GM21447 (cell line): ENCODE data around the gene NFKBIA.
"Not testable (repeated sequence)": the region's sequence is repeated elsewhere in the genome, so short reads cannot be mapped to it uniquely, and the experiment has no call there.

ENCODE experiments used
- ATAC-seq: cut with Tn5 transposase; IDR thresholded peaks from one replicate; pipeline ENCODE4 v1.9.1; 2021; ENCODE audit not compliant: unreplicated experiment

The NFKBIA gene

DNA sequence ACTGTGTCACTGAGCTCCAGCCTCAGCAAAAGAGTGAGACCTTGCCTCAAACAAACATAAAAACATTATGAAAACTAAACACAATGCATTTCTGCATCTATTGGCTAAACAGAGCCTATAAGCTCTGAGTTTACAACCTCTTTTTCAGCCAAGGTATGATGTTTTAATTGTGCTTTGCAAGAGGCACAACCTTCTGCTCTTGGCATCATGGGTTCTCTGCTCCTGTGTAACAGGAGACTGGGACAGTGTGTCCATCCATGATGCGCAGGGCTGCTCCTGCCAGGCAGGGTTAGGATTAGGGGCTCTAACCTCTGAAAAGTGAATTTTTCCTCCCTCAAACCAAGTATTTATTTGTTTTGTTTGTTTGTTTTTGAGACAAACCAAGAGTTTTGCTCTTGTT, 5.0 kb upstream of the NFKBIA start:
- ATAC-seq, result no peak

DNA sequence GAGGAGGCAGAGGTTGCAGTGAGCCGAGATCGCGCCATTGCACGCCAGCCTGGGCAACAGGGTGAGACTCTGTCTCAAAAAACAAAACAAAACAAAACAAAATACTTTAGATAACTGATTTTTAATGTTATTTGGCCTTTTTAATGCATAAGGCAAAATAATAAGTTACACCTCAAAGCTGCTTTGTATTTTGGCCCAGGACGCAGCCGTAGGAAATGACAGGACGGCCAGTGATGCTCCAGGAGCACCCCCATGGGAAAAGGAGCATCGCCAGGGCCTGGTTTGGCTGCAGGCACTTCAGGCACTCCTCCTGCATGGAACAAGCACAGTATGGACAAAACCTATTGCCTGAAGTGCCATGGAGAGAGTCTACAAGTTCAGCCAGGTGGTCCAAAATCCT, 3.5 kb upstream of the NFKBIA start:
- ATAC-seq, result no peak

DNA sequence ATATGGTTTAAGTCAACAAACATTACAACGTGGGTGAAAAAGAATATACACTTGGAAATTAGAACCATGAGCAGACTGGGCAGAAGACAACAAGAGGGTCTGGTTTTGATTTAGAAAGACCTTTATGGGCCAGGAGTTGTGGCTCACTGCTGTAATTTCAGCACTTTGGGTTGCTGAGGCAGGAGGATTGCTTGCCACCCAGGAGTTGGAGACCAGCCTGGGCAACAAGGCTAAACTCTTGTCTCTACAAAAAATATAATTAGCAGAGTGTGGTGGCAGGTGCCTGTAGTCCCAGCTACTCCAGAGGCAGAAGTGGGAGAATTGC, 2.7 kb upstream of the NFKBIA start:
- no peak for ATAC-seq

DNA sequence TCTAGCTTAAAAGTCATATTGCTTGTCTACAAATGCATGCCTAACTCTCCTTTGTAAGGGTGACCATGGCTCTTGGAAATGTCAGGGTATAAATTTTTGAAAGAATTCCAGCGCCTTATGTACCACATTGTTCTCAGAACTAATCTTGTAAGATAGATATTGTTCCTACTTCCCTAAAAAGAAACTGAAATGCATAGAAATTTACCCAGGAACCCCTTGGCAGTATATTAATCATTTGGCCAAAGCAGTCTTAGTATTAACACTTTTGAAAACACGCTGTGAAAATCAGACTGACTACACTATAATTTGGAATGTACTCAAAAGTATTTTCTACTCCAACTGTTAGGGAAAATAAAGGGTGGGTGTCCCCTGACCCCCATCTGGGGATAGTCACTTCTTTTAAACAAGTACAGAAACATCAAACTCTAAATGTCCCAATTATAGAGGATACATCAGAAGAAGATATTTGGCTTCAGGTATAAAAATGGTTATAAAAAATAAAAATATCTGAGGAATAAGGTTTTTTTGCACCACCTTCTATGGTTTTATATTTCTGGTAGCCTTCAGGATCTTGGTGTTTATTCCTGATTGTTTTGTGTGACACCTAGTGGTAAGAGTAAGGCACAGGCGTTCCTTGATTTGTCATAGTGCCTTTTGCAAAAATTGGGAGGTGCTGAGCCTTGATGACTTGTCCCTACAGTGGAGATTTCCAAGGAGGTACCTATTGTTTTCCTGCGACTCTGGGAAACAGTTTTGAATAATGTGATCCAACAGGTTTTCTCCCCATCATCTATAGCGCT, 2.2 kb upstream of the NFKBIA start:
- no peak for ATAC-seq

DNA sequence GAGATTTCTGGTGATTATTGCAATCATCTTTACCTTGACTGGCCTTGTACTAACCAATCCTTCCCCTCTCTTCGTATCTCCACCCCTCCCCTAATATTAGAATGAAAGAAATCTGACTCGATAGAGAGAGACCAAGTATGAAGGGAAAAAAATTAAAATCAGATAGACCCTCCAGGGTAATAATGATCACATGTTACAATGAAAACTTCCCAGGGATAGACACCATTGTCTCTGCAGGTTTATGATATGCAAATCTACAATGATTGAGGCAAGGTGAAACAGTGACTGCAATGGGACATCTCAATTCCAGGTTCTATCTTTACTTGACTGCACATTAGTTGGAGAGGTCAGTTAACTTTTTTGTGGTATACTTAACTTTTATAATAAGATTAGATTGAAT, 1.5 kb upstream of the NFKBIA start:
- no peak for ATAC-seq

DNA sequence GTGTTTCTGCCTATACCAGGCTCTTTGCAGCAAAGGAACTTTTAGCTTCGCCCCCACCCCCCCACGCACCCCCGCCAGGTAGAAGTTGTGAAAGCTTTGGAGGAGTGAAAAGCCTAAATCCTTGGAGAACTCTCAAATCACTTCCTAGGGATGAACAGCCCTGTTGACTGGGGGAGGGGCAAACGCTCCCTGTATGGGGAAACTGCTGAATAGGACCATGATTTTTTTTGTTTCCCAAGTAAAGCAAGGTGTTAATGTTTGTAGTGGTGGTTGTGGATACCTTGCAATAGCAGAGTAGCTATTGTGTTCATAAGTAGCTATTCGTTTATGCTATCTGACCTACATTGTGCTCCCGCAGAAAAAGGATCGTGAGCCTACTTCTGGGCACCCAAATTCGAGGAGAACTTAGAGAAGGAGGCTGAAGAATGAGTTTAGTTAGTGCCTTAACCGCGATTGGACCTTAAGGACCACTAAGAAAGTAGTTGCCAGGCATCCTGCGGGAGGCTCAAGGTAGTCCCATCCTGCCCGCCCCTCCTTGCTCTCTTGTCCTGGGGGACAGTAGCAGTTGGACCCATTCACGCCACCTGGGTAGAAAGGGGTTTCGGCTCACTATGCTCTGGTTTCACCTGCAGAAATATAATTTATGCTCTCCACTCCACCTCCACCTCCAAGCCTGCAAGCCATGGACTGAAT, 901 bp upstream of the NFKBIA start:
- no peak for ATAC-seq

DNA sequence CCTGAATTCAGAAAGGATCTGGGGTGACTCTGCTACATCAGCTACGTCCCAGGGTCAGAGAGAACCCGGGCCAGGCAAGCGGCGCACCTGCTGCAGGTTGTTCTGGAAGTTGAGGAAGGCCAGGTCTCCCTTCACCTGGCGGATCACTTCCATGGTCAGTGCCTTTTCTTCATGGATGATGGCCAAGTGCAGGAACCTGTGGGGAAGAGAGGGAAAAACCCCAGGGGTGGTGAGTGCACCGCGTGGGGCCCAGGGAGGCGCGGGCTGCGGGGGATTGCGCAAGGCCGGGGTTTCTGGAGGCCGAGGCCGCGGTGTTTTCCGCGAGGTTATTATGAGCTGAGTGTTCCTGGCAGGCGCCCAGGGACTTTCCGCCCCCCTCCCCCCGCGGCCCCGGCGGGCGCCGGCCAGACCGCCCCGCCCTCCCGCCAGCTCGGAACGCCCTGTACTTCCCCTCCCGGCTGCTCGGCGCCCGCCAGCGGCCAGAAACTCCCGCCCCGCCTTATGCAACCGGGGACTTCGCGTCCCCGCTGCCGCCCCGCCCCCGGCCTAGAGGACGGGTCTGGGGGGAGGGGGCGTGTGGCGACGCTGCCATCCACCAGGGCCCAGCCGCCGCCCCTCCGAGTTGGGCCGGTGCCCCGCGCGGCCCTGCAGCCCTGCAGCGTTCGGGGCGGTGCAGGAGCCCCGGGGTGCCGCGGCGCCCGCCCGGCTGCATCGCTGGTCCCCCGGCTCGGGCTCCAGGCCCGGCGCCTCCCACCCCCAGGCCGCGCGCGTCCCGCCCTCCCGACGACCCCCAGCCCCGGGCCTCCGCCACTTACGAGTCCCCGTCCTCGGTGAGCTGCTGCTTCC, 723 bp downstream of the NFKBIA start:
- peak; percentile 42 for ATAC-seq

DNA sequence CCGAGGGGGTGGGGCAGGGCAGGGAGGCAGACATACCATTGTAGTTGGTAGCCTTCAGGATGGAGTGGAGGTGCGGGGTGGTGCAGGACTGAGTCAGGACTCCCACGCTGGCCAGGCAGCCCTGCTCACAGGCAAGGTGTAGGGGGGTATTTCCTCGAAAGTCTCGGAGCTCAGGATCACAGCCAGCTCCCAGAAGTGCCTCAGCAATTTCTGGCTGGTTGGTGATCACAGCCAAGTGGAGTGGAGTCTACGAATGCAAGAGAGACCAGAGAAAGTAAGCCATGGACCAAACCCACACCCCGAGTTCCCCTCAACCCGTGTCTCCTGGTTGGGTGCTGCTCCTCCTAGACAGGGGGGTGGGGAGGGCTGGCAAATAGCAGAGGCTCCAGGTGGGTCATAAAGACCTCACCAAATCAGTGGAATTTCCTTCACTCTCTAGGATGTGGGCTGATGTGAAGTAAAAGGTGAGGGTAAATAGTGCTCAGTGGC, 1.4 kb downstream of the NFKBIA start:
- no peak for ATAC-seq

DNA sequence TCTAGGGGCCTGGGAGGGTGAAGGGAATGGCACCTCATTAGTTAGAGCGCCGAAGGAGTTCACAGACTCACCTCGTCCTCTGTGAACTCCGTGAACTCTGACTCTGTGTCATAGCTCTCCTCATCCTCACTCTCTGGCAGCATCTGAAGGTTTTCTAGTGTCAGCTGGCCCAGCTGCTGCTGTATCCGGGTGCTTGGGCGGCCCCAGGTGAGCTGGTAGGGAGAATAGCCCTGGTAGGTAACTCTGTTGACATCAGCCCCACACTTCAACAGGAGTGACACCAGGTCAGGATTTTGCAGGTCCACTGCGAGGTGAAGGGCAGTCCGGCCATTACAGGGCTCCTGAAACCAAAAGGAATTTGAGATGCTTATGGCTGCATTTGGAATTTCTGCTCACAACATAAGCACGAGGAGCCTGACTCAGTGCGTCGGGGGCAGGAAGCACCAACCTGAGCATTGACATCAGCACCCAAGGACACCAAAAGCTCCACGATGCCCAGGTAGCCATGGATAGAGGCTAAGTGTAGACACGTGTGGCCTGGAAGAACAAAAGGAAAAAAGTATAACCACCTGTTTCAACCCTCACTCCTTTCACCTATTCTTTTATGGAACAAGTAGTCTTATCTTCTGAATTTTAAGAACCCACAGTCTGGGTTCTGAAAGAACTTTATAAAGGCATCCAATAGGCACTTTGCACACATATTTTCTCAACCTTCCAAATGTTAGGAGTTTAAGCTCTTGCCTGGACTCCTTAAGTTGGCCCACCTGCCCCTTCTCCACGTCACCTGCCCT, 2.0 kb downstream of the NFKBIA start:
- ATAC-seq, result no peak

DNA sequence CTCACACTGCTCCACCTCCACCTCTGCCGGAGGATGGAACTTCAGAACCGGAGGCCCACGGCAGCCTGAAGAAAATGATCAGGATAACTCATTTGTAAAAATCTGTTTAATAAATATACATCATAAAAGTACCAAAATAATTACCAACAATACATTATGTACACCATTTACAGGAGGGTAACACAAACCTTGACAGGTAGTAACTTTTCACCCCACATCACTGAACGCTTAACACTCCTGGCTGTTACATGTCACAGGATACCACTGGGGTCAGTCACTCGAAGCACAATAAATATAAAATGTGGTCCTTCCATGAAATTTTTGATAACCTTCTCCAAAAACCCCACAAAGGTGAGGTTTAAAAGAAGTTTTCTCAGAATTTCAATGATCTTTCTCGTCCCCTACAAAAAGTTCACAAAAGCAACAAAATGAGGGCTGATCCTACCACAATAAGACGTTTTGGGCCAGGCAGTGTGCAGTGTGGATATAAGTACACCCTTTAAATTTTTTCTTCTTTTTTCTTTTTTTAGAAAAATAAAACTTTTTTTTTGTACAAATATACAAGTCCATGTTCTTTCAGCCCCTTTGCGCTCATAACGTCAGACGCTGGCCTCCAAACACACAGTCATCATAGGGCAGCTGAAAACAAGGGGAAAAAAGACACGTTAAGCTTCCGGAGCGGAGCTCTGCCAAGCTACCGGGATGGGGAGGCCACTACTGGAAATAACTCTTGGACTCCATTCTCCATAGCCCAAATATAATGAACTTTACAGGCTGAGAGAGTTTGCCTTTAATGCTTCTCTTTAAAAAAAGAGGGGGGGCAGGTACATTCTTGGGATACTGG, 2.9 kb downstream of the NFKBIA start:
- no peak for ATAC-seq

DNA sequence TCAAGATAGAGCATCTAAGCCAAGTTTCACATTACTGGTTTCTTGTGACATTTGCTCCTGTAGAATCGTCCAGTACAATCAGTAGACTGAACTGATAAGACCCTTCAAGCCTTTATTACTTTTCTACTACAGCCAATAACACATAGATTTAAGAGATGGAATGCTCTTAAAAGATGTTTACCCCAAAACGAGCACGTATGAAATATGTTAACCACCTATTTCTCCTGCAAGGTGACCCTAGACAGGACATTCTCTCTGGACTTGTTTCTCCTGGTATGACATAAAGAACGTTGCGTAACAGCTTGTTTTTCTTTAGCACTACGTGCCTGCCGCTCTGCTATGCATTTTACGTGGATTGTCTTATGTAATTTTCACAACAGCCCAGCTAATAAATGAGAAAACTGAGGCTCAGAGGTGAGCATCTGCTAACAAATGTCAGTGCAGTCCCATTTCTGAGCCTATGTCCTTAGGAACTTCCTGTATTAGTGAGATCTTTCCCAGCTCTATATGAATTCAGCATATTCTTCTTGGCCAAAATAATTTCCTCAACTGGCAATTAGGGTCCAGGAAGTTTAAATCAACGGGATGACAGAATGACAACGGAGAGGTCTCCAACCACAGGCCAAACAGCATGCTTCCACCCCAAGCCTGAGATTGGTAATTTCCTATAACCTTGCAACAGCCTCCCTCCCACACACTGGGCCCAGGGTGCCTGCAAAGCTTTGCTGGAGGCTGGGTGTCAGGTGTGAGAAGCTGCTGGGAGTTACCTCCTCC, 3.7 kb downstream of the NFKBIA start:
- no peak for ATAC-seq

DNA sequence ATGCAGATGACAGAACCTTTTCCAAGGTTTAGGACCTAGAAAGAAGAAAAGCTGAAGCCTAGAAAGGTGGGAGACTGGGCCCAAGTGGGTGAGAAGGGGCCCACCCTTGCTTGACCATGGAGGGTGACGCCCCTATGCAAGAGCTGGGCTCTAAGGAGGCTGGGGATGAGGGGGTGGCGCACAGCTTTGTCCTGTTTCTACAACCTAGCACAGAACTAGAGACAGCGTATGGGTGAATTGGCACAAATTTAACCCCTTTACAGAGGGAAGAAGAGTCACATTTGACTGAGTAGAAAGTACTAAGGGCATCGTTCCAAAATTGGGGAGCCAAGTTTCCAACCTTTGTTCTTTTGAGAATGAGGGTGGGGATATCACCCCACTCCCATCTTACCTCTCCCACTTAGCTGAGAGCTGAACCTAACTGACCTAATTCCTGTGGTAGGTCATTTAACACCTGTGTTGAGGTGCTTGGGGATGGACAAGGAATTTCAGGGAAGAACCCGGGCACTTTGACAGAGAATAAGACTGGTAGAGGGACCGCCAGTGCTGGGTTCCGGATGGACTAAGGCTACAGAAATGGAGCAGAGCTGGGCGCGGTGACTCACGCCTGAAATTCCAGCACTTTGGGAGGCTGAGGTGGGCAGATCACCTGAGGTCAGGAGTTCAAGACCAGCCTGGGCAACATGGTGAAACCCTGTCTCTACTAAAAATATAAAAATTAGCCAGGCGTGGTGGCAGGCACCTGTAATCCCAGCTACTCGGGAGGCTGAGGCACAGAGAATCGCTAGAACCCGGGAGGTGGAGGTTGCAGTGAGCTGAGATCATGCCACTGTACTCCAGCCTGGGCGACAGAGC, 5.2 kb downstream of the NFKBIA start:
- ATAC-seq, result no peak

DNA sequence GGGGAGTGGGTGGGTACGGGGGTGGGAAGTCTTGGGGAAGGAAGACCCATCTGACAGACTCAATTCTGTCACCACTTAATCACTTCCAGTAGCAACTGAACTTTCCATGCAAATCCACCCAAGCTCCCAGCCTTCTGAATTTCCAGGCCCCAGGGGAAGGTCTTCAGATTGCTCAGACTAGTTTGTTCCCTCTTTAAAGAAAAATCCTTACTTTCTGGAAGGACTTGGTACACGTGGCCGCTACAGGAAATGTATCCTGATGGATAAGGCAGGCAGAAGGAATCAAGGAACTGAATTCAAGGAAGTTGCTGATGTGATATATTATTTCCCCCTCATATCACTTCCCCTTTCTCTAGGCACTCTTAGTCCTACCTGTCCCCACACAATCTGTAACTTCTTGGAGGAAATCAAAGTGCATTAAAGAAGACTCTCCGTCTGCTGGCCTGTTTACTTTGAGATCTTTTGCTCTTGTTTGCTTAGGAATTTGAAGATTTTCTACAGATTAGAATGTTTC, 6.4 kb downstream of the NFKBIA start:
- no peak for ATAC-seq

DNA sequence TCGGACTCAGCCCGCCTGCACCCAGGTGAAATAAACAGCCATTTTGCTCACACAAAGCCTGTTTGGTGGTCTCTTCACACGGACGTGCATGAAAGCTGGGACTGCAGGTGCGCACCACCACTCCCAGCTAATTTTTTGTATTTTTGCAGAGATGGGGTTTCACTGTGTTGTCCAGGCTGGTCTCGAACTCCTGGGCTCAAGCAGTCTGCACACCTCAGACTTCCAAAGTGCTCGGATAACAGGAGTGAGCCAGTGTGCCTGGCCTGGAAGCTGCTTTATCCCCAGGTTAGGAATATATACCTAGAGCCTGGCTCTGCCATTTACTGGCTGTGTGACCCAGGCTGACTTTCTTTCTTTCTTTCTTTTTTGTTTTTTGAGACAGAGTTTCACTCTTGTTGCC, 7.9 kb downstream of the NFKBIA start:
- ATAC-seq, result not testable (repeated sequence)

DNA sequence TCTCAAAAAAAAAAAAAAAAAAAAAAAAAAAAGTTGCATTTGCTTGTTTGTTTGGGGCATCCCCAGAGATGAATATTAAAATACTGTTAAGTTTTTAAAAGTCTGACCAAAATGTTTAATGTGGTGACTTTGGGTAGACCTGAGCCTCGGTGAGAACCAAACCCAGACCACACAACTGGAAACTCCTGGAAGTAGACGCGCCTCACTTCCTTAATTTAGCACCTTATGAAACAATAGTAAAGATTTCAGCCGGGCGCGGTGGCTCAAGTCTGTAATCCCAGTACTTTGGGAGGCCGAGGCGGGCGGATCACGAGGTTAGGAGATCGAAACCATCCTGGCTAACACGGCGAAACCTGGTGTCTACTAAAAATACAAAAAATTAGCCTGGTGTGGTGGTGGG, 9.3 kb downstream of the NFKBIA start:
- ATAC-seq, result no peak

DNA sequence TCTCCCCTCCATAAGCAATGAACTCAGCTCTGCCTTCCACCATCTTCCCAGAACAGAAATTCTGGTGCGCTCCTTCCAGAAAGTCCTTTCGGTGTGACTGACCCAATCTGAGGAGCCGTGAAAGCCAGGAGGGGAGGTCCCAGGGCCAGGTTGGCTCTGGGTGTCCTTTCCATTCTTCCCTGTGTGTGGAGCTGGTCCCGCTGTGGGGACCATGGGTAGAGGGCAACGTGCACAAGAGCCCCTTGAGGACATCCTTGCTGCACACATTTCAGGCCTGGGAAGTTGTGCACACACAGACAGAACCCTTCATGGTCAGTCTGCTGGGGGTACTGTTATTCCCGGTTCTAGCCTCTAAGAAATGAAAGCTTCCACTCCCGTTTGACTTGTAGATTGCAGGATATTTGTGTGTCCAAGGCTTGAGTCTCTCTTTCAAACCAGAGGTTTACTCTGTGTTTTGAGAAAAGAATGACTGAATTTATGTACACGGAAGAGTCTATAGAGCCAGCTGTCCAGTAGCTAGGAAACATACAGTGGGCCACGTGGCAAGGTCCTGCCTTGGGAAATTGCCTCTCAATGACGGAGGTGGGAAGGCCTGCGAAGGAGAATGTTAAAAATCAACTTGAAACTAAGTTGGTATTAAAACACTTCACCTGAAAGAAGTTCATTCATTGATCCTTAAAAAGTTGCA, 10.1 kb downstream of the NFKBIA start:
- no peak for ATAC-seq

DNA sequence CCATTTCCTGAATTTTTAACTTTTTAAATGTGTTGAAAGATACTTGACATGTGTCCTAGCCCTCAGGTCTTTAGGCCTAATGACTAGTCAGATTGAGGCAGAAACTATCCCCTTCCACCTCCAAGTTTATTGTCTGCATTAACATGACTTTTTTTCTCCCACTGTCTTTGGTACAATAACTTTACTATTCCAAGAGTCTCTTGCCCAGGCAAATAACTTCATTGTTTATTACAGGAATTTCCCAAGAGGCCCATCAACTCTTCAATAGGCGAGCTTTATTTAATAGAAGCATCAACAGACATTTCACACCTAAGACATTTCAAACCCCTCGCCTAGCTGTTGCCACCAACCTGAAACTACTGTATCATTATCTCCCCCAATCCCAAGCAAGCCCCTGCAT, 10.7 kb downstream of the NFKBIA start:
- no peak for ATAC-seq

DNA sequence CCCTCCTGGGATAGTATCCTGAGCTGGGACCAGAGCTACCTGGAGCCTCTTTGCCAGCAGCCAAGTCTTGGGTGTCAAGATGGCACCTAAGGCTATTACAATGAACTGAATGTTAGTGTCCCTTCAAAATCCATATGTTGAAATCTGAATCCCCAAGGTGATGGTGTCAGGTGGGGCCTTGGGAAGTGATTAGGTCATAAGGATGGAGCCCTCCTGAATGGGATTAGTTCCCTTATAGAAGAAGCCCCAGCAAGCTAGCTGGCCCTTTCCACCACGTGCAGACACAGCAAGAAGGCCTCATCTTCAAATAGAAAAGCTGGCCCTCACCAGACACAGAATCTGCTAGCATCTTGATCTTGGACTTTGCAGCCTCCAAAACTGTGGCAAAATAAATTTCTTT, 12.4 kb downstream of the NFKBIA start:
- ATAC-seq, result no peak
